Nucleus accumbens (tissue), 56 donors: ENCODE data around the gene ABHD3.
"Not testable (repeated sequence)": the region's sequence is repeated elsewhere in the genome, so short reads cannot be mapped to it uniquely, and the experiment has no call there.

Experiments
- DNase-seq, 56 donors: peaks; one replicate each; lab custom pipeline; 2025; lab: John Stamatoyannopoulos, UW

The ABHD3 gene

GRCh38 chr18:21707130-21707529, 2.6 kb upstream of the ABHD3 start:
- not testable (repeated sequence) for DNase-seq

GRCh38 chr18:21706386-21706865, 1.9 kb upstream of the ABHD3 start:
- no peak for DNase-seq

DNA sequence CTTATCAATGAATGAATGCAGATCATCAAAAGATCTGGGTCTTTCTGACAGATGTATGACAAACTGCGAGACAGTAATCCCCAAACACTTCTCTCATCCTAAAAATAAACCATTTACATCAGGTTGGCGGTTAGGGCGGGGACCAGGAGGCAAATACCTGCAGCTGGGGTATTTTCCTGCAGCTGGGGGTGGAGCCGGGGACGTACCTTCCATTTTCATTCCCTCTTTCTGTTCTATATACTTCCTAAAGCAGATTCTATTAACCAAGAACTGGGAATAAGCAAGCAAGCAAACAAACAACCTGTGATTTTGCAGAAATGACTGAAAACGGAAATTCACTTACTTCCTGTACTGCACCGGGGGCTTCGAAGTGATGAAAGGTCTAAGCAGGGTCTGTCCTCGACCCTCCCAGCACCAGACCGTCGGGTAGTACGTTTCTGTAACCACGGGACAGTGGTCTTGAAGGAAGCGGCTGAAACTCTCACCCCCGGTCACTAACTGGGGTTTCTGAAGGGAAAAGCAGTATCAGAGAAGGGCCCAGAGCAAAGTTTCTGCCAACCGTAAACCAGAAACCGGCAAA, 1.2 kb downstream of the ABHD3 start:
- peak in 5 of 56 donors; percentile 3 to 26 (median 8) for DNase-seq

DNA sequence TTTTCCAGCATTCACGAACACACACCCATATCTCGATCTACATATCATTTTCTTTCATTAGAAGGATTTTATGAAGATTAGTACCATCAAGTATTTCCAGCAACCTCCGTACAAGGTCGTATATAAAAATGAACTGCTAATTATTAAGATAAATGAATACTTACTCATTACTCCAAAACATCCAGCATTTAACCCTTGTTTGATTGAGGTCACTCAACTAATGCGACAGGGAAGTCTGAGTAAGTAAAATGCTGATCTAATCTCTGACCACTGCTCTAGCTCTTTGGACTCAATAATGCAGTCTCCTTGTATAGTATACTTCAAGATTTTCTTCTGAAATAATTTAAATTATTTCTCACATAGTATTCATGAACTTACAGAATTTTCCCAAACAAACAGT, 2.0 kb downstream of the ABHD3 start:
- no peak for DNase-seq

GRCh38 chr18:21701621-21702020, 3.0 kb downstream of the ABHD3 start:
- no peak for DNase-seq

DNA sequence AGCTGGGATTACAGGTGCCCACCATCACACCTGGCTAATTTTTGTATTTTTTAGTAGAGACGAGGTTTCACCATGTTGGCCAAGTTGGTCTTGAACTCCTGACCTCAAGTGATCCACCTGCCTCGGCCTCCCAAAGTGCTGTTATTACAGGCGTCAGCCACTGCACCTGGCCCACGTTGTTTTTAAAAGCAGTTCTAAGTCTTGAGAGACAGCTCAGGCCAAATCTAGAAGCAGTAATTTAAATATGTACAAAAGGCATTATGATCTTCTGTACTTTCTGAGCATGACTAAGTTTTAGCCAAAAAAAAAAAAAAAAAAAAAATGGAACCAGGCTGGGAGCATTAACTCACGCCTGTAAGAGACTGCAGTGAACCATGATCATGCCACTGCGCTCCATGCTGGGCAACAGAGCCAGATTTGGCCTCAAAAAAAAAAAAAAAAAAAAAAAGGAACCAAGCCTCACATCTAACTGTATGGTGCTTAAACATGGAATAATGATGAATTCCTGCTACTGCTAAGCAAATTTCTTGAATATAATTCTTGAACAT, 4.0 kb downstream of the ABHD3 start:
- no peak for DNase-seq

- DNase-seq = no peak
These were observed 11.3 kb downstream of the ABHD3 start for GRCh38 chr18:21693322-21693721.

DNA sequence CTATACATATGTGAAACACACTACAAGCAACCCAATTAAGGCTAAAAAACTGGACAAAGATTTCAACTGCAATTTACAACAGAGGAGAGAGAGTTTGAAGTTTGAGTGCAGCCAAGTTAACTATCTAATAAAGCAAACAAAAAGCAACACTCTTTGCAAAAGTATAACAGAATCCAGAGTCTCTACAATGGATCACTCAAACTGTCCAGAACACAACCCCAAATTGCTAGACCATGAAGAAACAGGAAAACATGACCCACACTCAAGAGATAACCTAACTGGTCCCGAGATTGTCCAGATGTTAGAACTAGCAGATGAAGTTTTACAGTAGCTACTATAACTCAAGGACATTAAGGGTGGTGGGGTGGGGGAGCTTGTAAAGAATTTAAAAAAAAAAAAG, 14.8 kb downstream of the ABHD3 start:
- no peak for DNase-seq

- no peak for DNase-seq
These were observed 18.1 kb downstream of the ABHD3 start for GRCh38 chr18:21686282-21687105.

- DNase-seq = not testable (repeated sequence)
These were observed 19.0 kb downstream of the ABHD3 start for GRCh38 chr18:21685556-21685981.

- DNase-seq = no peak
These were observed 19.8 kb downstream of the ABHD3 start for GRCh38 chr18:21684731-21685130.

- peak in 2 of 56 donors; percentile 7 to 9 for DNase-seq
These were observed 22.1 kb downstream of the ABHD3 start for GRCh38 chr18:21682371-21683051.

GRCh38 chr18:21680161-21680560, 24.4 kb downstream of the ABHD3 start:
- DNase-seq = no peak

DNA sequence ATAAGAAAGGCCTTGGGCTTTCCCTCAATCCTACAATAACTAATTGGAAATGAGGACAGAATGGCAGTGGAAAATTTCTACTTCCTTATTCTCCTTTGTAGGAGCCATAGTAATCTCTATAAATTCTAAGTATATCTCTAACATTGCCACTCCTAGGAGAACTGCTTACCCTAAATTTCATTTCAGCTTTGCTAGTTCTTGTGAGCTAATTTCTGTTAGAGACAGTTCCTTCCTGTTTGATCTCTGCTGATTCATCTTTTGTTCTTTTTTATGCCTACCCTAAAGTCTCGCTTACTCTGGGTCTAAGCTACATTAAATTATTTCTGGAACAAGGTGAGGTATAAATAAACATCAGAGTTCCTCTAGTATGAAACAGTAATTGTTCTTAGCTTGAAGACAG, 25.7 kb downstream of the ABHD3 start:
- no peak for DNase-seq

- not testable (repeated sequence) for DNase-seq
These were observed 29.2 kb downstream of the ABHD3 start for GRCh38 chr18:21675354-21675753.

GRCh38 chr18:21672521-21673267, 31.9 kb downstream of the ABHD3 start:
- peak in 10 of 56 donors; percentile 0 to 18 (median 6) for DNase-seq

GRCh38 chr18:21669736-21670285, 34.8 kb downstream of the ABHD3 start:
- DNase-seq = no peak

DNA sequence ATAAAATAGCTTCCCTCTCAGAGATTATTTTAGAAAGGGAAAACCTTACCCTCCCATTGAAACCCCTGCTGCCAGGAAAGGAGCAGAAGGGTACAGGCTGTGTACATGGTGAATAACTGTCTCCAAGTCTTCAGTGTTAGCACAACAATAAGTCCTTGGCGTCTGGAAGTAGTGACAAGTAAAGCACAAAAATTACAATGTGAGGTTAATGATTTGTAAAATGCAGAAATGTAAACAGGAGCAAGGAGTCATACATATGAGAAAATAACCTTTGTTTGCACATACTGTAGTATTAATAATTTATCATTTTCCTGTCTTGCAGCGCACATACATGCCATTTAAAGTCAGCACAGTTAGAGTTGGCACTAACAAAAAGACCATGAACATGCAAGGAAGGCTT, 40.5 kb downstream of the ABHD3 start:
- DNase-seq = no peak

DNA sequence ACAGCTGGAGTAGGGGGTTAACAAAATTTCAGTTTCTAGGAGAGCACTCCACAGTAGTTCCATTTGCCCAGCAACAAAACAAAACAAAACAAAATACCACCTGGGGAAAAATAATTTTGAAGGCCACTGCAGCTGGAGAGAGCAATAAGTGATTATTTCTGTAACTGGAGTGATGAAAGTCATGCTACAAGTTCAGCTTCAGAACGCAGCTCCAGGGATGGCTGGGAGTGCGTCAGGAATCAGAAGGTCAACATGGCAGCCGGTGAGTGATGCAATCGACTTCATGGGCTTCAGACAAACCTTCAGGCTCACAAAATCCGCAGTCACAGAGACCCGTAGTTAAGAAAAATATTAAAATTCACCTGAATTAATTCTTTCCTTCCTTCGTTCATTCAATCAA, 41.0 kb downstream of the ABHD3 start:
- DNase-seq = no peak

GRCh38 chr18:21662581-21662980, 42.0 kb downstream of the ABHD3 start:
- DNase-seq = no peak
